Right kidney (tissue), 1 donor: ENCODE measurements around the gene ZNF580.

Experiments
- DNase-seq: peaks from one replicate; pipeline ENCODE4 v3.0.0-alpha.2; 2016

ZNF580 gene

DNA sequence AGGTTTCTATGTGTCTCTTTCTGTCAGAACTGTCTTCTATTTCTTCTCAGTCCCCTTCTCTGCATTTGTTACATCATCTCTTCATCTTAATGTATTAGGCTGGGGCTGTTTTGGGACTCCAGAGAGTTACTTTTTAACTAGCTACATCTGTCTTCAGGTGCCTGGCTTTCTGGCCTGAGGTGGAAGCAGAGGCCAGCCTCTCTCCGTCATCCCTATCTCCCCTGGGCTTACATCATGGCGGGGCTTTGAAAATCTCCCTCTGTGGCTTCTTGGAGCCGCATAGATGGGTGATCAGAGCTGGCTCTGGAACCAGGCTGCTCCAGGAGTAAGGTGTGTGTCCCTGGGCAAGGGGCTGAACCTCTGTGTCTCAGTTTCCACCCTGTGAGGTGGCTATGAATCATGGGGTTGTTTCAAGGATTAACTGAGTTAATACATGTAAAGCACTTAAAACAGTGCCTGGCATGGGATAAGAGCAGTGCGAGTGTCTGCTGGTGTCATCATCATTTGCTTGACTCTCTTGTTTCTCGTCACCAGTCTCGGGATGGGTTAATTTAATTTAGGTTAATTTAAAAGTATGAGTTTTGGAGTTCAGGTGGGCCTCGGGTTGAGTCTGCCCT, 36.2 kb downstream of the ZNF580 start:
- no peak for DNase-seq

DNA sequence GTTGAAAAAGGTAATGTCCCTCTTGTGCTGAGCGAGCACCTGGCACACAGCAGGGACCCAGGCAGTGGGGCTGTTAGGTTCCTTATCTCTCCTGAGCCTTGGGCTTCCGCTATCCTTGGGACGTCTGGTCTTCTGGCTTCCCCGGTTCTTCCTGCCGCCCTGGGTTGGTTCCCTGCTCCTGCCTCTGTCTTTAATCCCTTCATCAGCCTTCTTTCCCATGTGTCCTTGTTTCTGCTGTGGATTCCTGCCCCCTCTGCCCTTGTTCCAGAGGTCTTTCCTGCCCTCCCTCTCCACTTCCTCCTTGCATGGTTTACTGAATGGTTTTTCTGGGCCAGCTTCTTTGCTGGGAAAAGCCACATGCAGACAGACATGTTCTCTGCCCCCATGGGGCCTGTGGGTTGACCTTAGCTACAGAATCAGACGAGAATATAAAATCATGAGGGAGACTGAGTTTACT, 36.8 kb downstream of the ZNF580 start:
- DNase-seq: no peak

- DNase-seq: no peak
Observed at GRCh38 chr19:55678121-55678671, 37.4 kb downstream of the ZNF580 start.

DNA sequence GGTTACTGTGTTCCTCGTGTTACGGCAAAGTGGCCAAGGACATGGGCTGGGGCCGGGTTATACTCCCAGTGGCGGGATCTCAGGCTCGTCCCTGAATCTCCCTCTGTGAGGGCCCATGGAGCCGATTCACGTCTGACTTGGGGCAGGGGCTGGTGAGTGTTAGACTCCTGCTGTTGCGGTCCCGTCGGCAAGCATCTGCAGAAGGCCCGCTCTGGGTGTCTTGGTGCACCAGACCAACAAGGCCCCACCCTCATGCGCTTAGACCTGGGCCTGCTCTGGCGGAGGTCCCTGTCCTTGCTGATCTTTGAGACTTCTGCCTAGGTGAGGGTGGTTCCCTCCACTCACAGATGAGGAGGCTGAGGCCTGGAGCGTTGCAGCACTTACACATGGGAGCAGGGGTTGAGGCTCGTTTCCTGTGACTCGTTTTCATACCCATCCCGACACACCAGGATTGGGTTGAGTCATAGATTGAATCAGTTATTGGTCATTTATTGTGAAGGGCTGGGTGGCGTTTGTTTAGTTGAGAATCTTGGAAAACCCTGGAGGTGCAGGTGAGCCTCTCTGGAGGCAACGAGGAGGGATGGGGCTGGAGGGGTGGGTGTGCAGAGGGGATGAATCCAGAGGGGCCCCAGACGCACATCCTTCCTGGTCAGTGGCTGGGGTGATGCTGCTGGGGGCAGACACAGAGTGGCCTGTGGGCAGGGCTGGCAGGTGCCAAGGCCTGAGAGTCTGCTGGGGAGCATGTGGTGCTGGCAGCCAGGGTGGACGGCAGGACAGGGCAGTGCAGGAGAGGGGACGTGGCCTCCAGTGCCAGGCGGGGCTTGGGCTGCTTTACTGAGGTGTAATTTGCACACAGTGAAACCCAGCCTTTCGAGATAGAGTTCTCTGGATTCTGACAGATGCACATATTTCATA, 38.8 kb downstream of the ZNF580 start:
- no peak for DNase-seq

GRCh38 chr19:55680339-55681130, 39.7 kb downstream of the ZNF580 start:
- DNase-seq: no peak

DNA sequence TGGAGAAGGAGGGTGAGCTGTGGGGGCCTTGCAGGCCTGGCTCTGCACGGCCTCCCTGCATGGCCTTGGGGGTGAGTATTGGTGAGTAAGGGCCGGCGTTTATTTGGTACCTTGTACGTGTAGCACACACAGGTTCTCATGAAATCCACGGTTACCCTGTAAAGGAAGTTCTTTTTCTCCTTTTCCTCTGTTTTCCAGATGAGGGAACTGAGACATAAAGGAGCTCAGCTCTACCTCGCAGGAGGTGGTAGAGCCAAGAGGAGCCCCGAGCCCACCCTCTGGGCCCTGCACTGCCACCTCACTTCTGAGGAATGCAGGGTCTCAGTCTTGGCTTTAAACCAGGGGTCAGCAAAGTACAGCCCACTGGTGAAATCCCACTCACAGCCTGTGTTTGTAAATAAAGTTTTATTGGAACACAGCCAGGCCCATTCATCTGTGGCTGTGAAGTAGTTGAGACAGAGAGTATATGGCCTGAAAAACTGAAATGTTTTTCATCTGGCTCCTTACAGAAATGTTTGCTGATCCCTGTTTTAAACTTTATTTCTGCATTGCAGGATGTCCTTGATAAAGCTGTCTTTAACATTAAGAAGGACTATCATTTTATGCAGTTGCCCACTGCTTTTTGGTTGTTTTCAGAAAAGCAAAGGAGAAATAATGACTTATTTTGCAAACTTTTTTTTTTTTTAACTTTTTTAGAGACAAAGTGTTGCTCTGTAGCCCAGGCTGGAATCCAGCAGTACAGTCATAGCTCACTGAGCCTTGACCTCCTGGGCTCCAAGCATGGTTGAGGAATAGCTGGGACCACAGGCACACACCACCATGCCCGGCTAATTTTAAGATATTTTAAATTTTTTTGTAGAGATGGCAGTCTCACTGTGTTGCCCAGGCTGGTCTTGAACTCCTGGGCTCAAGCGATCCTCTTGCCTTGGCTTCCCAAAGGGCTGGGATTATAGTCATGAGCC, 40.6 kb downstream of the ZNF580 start:
- no peak for DNase-seq

- peak; percentile 44 for DNase-seq
Observed at GRCh38 chr19:55683449-55684261, 42.9 kb downstream of the ZNF580 start.

- no peak for DNase-seq
Observed at GRCh38 chr19:55684946-55685681, 44.3 kb downstream of the ZNF580 start.

- no peak for DNase-seq
Observed at GRCh38 chr19:55685776-55686175, 45.0 kb downstream of the ZNF580 start.

DNA sequence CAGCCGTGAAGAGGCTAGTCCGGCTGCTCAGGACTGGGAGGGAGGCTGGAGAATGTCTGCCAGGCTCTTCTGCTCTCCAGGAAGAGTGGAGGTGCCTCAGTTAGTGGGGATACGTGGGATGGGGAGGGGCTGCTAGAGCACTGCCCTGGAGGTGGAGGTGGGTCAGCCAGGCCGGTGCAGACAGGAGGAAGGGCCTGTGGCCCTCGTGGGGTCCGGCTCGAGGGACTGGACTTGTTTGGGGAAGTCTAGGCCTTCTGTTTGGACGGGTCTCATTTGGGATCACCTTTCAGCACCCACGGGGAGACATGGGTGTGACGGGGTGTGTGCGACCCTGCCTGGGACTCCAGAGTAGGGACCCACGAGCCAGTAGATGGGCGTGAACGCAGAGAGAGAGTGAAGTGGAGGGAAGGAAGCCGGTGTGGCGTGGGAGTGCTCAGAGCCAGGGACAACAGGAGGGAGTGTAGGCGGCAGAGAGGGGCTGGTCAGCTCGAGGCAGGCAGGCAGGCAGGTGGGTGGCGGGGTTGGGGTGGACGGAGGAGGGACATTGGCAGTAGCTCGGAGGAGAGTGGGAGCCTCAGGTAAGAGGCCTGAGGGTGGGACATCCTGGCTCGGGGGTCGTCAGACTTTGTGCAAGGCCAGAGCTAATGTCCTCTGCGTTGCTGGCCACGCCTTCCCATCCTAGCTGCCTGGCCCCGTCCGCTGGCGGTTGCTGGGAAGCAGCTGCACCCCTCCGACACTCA, 45.7 kb downstream of the ZNF580 start:
- no peak for DNase-seq

DNA sequence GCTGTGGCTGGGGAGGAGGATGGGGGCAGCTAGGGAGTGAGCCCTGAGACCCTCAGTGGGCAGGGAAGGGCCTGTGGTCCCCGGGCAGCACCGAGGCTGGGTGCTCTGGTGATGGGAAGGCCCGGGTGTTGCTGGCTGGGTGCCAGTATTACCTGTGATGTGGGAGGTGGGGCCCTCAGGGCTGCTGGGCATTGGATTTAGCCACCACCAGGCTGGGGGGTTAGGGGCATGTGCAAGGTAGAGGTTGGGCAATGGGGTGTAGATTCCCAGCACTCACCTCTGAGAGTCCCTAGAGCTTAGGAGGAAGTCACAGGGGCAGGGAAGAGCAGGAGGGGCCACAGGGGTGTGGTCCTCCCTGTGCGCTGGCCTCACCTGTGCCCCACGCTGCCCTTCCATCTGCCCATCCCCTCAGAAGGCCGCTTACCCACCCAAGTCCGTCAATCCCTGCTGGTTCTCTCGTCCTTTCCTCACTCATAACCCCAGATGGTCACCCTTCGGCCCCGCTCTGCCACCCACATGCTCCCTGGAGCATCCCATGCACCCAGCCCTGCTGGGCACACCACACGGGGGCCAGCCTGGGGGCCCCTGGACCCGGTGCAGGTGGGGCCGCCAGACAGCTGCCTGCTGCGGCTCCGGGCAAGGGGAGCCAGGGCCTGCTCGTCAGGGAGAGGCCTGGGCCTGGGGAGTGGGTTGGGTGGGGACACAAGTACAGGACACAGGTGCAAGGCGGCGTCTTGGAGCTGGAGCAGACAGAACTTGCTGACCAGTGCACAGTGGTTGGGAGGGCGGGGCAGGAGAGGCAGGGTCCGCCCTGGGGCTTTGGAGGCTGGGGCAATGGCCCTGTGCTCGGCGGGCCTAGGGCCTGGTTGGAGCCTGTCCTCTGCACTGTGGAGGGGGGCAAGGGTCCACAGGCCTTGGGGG, 46.7 kb downstream of the ZNF580 start:
- no peak for DNase-seq

- DNase-seq: no peak
Observed at GRCh38 chr19:55688422-55689218, 47.8 kb downstream of the ZNF580 start.

- DNase-seq: no peak
Observed at GRCh38 chr19:55689411-55690108, 48.8 kb downstream of the ZNF580 start.

DNA sequence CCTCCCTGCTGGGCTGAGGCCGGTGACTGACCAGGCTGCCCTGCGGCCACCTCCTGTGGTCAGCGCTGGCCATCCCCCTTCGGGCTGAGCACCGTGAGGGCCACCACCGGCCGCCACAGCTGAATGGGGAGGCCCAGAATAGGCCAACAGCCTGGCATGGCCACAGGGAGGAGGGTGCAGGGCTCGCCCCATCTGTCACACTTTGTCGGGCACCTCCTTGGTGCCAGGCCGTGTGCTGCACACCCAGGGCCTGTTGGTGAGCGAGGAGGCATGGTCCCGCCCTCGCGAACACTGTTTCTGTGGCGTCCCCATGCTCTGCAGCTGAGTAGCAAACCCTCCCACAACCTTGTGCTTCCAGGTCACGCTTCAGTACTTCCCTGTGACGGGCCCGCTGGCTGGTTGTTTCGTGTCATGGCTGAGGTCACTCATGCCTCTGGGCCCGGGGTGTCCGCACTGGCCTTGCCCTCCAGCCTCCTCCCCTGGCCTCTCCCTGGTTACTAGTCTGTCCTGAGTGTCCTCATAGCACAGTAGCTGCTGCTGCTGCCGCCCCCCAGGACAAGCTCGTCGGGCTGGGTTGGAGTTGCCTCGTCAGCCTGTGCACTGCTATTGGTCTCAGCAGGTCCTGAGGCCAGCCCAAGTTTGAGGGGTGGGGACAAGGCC, 49.4 kb downstream of the ZNF580 start:
- no peak for DNase-seq

DNA sequence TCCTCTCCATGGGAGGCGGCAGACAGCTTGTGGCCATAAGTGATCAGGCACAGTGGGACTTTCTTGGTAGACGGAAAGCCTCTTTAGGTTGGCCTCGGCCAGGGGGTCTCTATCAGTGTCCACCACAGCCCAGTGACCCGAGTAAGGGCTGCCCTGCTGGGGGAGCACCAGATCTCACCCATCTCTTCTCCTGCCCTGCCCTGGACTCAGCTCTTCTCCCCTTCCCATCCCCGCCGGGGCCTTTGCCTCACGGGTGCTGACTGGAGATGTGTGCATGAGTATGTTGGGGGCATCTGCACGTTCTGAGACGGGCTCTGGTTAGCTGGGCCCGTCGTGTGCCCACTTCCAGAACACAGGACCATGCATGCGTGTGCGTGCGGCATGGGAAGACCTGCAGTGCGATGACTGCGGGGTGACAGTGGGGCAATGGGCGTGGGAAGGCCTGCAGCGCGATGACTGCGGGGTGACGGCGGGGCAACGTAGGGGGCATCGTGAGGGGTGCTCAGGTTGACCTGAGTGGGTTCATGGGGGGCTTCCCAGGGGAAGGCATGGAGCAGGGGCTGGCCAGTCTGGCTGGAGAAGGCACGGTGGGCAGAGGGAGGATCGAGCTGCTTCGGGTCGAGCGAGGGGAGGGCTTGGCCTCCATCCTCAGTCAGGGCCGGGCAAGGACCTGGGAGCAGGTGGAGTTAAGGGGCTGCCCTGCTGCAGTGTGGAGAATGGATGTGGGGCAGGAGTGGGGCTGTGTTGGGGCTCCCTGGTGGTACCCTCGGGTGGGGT, 50.2 kb downstream of the ZNF580 start:
- DNase-seq: no peak
